Measurements from ENCODE around the gene GALM. TPM values are rescaled to one million over a fixed set of nuclear protein-coding genes. Genes with fewer than 3 reads are reported as not detected.
"Not testable (repeated sequence)": the region's sequence is repeated elsewhere in the genome, so short reads cannot be mapped to it uniquely, and the experiment has no call there.

Gene GALM
- total and polyA plus RNA-seq, 4 experiments from 2014 or later = 35.5 to 60.4 (median 43.5) TPM

- peaks cover 0 to 4% (median 0%) of the 10 kb centered on the region in 8 donors for H3K9me3 Mint-ChIP-seq
- intact Hi-C loops (cut with micrococcal nuclease) = no loop called here
- H3K36me3 Mint-ChIP-seq = peaks cover 30 to 53% of the 10 kb centered on the region in 2 donors
- H3K4me3 Mint-ChIP-seq = no peak overlapping the region
- DNase-seq = no peak
- Histone ChIP-seq H3K9me3 (ENCODE audit: control insufficient read depth in 1 of 2, low read length in 2 of 2) (no peaks in the 10 kb centered on the region), H3K27ac (ENCODE audit: low read depth, low read length) (no peak overlapping the region), H3K27me3 (ENCODE audit: insufficient read depth, low read length) (no peaks in the 10 kb centered on the region), H3K36me3 (ENCODE audit: insufficient read depth, low read length) (peaks cover 5% of the 10 kb centered on the region), H3K4me1 (ENCODE audit: insufficient read depth, low read length) (peaks cover 75% of the 10 kb centered on the region), H3K4me3 (ENCODE audit: low read length in 2 of 2) (no peak overlapping the region)
- H3K27me3 Mint-ChIP-seq = no peaks in the 10 kb centered on the region
- ChIA-PET POLR2A (ENCODE audit: partially characterized antibody) (interaction anchor here (2.0 kb wide), 1 partner anchor 10 kb away, joined by 8 read pairs; no protein-coding TSS in a partner anchor), CTCF (ENCODE audit: partially characterized antibody) (interaction anchor here (1.1 to 1.8 kb wide), 3 partner anchors 12 to 45 kb away, joined by 3 to 10 read pairs (median 4); no protein-coding TSS in a partner anchor)
- peaks cover 56 to 87% (median 72%) of the 10 kb centered on the region in 4 donors for H3K4me1 Mint-ChIP-seq
- peak overlapping the region in 6 of 7 donors; percentile 29 to 96 (median 74) for H3K27ac Mint-ChIP-seq
These were observed 46.5 kb downstream of the GALM start for GRCh38 chr2:38712413-38712812.

- Histone ChIP-seq H3K36me3 (ENCODE audit: insufficient read depth, low read length) (peaks cover 5% of the 10 kb centered on the region), H3K9me3 (ENCODE audit: control insufficient read depth in 1 of 2, low read length in 2 of 2) (no peaks in the 10 kb centered on the region), H3K27ac (ENCODE audit: low read depth, low read length) (no peak overlapping the region), H3K4me1 (ENCODE audit: insufficient read depth, low read length) (peaks cover 72% of the 10 kb centered on the region), H3K4me3 (ENCODE audit: low read length in 2 of 2) (no peak overlapping the region), H3K27me3 (ENCODE audit: insufficient read depth, low read length) (no peaks in the 10 kb centered on the region)
- H3K9me3 Mint-ChIP-seq = peaks cover 0 to 4% (median 0%) of the 10 kb centered on the region in 8 donors
- H3K27me3 Mint-ChIP-seq = no peaks in the 10 kb centered on the region
- intact Hi-C loops (cut with micrococcal nuclease) = no loop called here
- peaks cover 30 to 52% of the 10 kb centered on the region in 2 donors for H3K36me3 Mint-ChIP-seq
- H3K27ac Mint-ChIP-seq = peak overlapping the region; percentile 50 to 96 (median 84)
- ChIA-PET POLR2A (ENCODE audit: partially characterized antibody) (interaction anchor here (0.8 to 2.0 kb wide), 5 partner anchors 10 to 151 kb away, joined by 3 to 8 read pairs (median 4); partner anchors contain the start of gene SRSF7), CTCF (ENCODE audit: partially characterized antibody) (interaction anchor here (1.1 to 1.8 kb wide), 6 partner anchors 9 to 131 kb away, joined by 3 to 10 read pairs (median 4); no protein-coding TSS in a partner anchor)
- H3K4me1 Mint-ChIP-seq = peaks cover 54 to 84% (median 69%) of the 10 kb centered on the region in 4 donors
- no peak for DNase-seq
- peak overlapping the region in 4 of 8 donors; percentile 7 to 43 (median 12) for H3K4me3 Mint-ChIP-seq
These were observed 47.0 kb downstream of the GALM start for GRCh38 chr2:38712871-38713270.

GRCh38 chr2:38713338-38713737 is 47.4 kb downstream of the GALM start:
- DNase-seq = no peak
- H3K9me3 ChIP-seq (ENCODE audit: control insufficient read depth in 1 of 2, low read length in 2 of 2) = no peaks in the 10 kb centered on the region
- CTCF ChIA-PET (ENCODE audit: partially characterized antibody) = interaction anchor here (0.6 to 1.8 kb wide), 7 partner anchors 9 to 187 kb away, joined by 4 to 10 read pairs (median 4); no protein-coding TSS in a partner anchor
- no peaks in the 10 kb centered on the region for H3K27me3 ChIP-seq (ENCODE audit: insufficient read depth, low read length)
- H3K36me3 Mint-ChIP-seq = peaks cover 30 to 52% of the 10 kb centered on the region in 2 donors
- peaks cover 53 to 82% (median 67%) of the 10 kb centered on the region in 4 donors for H3K4me1 Mint-ChIP-seq
- peaks cover 0 to 4% (median 0%) of the 10 kb centered on the region in 8 donors for H3K9me3 Mint-ChIP-seq
- intact Hi-C loops (cut with micrococcal nuclease) = no loop called here
- peaks cover 70% of the 10 kb centered on the region for H3K4me1 ChIP-seq (ENCODE audit: insufficient read depth, low read length)
- H3K36me3 ChIP-seq (ENCODE audit: insufficient read depth, low read length) = peaks cover 5% of the 10 kb centered on the region
- POLR2A ChIA-PET (ENCODE audit: partially characterized antibody) = interaction anchor here (0.7 to 2.0 kb wide), 7 partner anchors 9 to 151 kb away, joined by 3 to 8 read pairs (median 4); partner anchors contain the start of gene SRSF7
- H3K27ac Mint-ChIP-seq = peak overlapping the region; percentile 63 to 96 (median 82)
- no peak overlapping the region for H3K4me3 ChIP-seq (ENCODE audit: low read length in 2 of 2)
- H3K27ac ChIP-seq (ENCODE audit: low read depth, low read length) = no peak overlapping the region
- peak overlapping the region in 4 of 8 donors; percentile 7 to 43 (median 12) for H3K4me3 Mint-ChIP-seq
- H3K27me3 Mint-ChIP-seq = no peaks in the 10 kb centered on the region

- H3K4me3 ChIP-seq (ENCODE audit: low read length in 2 of 2); DNase-seq; H3K27ac ChIP-seq (ENCODE audit: low read depth, low read length); H3K36me3 ChIP-seq (ENCODE audit: insufficient read depth, low read length); POLR2A ChIA-PET (ENCODE audit: partially characterized antibody); H3K27me3 ChIP-seq (ENCODE audit: insufficient read depth, low read length); intact Hi-C loops (cut with micrococcal nuclease); H3K9me3 ChIP-seq (ENCODE audit: control insufficient read depth in 1 of 2, low read length in 2 of 2); H3K9me3 Mint-ChIP-seq; H3K27me3 Mint-ChIP-seq: not testable (repeated sequence)
- peaks cover 54% of the 10 kb centered on the region for H3K4me1 ChIP-seq (ENCODE audit: insufficient read depth, low read length)
- peaks cover 34 to 46% of the 10 kb centered on the region in 2 donors for H3K36me3 Mint-ChIP-seq
- H3K27ac Mint-ChIP-seq = peak overlapping the region in 6 of 7 donors; percentile 25 to 96 (median 70)
- H3K4me3 Mint-ChIP-seq = peak overlapping the region in 1 of 8 donors; percentile 17
- H3K4me1 Mint-ChIP-seq = peaks cover 40 to 70% (median 53%) of the 10 kb centered on the region in 4 donors
- CTCF ChIA-PET (ENCODE audit: partially characterized antibody) = interaction anchor here (1.8 kb wide), 1 partner anchor 9 kb away, joined by 4 read pairs; no protein-coding TSS in a partner anchor
These were observed 49.0 kb downstream of the GALM start for GRCh38 chr2:38714941-38715340.

- POLR2A ChIA-PET (ENCODE audit: partially characterized antibody) = interaction anchor here (1.3 kb wide), 1 partner anchor 18 kb away, joined by 3 read pairs; no protein-coding TSS in a partner anchor
- peaks cover 41 to 67% (median 53%) of the 10 kb centered on the region in 4 donors for H3K4me1 Mint-ChIP-seq
- no peaks in the 10 kb centered on the region for H3K9me3 ChIP-seq (ENCODE audit: control insufficient read depth in 1 of 2, low read length in 2 of 2)
- peaks cover 52% of the 10 kb centered on the region for H3K4me1 ChIP-seq (ENCODE audit: insufficient read depth, low read length)
- CTCF ChIA-PET (ENCODE audit: partially characterized antibody) = interaction anchor here (1.0 to 2.4 kb wide), 7 partner anchors 8 to 134 kb away, joined by 3 to 9 read pairs (median 4); no protein-coding TSS in a partner anchor
- peaks cover 5% of the 10 kb centered on the region for H3K36me3 ChIP-seq (ENCODE audit: insufficient read depth, low read length)
- no peaks in the 10 kb centered on the region for H3K27me3 Mint-ChIP-seq
- H3K27ac ChIP-seq (ENCODE audit: low read depth, low read length) = no peak overlapping the region
- H3K4me3 Mint-ChIP-seq = peak overlapping the region in 2 of 8 donors; percentile 7 to 20
- H3K9me3 Mint-ChIP-seq = peaks cover 0 to 6% (median 0%) of the 10 kb centered on the region in 8 donors
- H3K36me3 Mint-ChIP-seq = peaks cover 45 to 55% of the 10 kb centered on the region in 2 donors
- no peak for DNase-seq
- no peaks in the 10 kb centered on the region for H3K27me3 ChIP-seq (ENCODE audit: insufficient read depth, low read length)
- H3K27ac Mint-ChIP-seq = peak overlapping the region in 6 of 7 donors; percentile 13 to 64 (median 40)
- intact Hi-C loops (cut with micrococcal nuclease) = no loop called here
- no peak overlapping the region for H3K4me3 ChIP-seq (ENCODE audit: low read length in 2 of 2)
These were observed 50.3 kb downstream of the GALM start for GRCh38 chr2:38716185-38716584.

GRCh38 chr2:38718601-38719000 is 52.7 kb downstream of the GALM start:
- Mint-ChIP-seq H3K4me3 (no peak overlapping the region), H3K27ac (peak overlapping the region in 1 of 7 donors; percentile 36), H3K36me3 (peaks cover 33 to 49% of the 10 kb centered on the region in 2 donors), H3K27me3 (no peaks in the 10 kb centered on the region), H3K4me1 (peaks cover 46 to 67% (median 58%) of the 10 kb centered on the region in 4 donors), H3K9me3 (peaks cover 0 to 4% (median 0%) of the 10 kb centered on the region in 8 donors)
- Histone ChIP-seq H3K27me3 (ENCODE audit: insufficient read depth, low read length) (no peaks in the 10 kb centered on the region), H3K9me3 (ENCODE audit: control insufficient read depth in 1 of 2, low read length in 2 of 2) (no peaks in the 10 kb centered on the region), H3K27ac (ENCODE audit: low read depth, low read length) (no peak overlapping the region), H3K4me1 (ENCODE audit: insufficient read depth, low read length) (peaks cover 55% of the 10 kb centered on the region), H3K36me3 (ENCODE audit: insufficient read depth, low read length) (no peaks in the 10 kb centered on the region), H3K4me3 (ENCODE audit: low read length in 2 of 2) (no peak overlapping the region)
- intact Hi-C loops (cut with micrococcal nuclease) = no loop called here
- CTCF ChIA-PET (ENCODE audit: partially characterized antibody) = interaction anchor here (1.4 to 2.1 kb wide), 3 partner anchors 10 to 137 kb away, joined by 4 to 7 read pairs (median 6); no protein-coding TSS in a partner anchor
- POLR2A ChIA-PET (ENCODE audit: partially characterized antibody) = interaction anchor here (0.7 to 3.0 kb wide), 4 partner anchors 35 to 160 kb away, joined by 3 to 12 read pairs (median 8); partner anchors contain the start of gene HNRNPLL
- DNase-seq = no peak

GRCh38 chr2:38719706-38720105 is 53.8 kb downstream of the GALM start:
- CTCF ChIA-PET (ENCODE audit: partially characterized antibody) = interaction anchor here (1.5 kb wide), 1 partner anchor 38 kb away, joined by 4 read pairs; no protein-coding TSS in a partner anchor
- H3K27me3 Mint-ChIP-seq = no peaks in the 10 kb centered on the region
- no peaks in the 10 kb centered on the region for H3K9me3 ChIP-seq (ENCODE audit: control insufficient read depth in 1 of 2, low read length in 2 of 2)
- H3K4me1 ChIP-seq (ENCODE audit: insufficient read depth, low read length) = peaks cover 56% of the 10 kb centered on the region
- POLR2A ChIA-PET (ENCODE audit: partially characterized antibody) = interaction anchor here (2.3 to 3.0 kb wide), 2 partner anchors 53 to 118 kb away, joined by 10 to 12 read pairs; partner anchors contain the start of gene HNRNPLL
- peaks cover 44 to 68% (median 58%) of the 10 kb centered on the region in 4 donors for H3K4me1 Mint-ChIP-seq
- H3K27me3 ChIP-seq (ENCODE audit: insufficient read depth, low read length) = no peaks in the 10 kb centered on the region
- H3K36me3 Mint-ChIP-seq = peaks cover 30 to 48% of the 10 kb centered on the region in 2 donors
- H3K27ac Mint-ChIP-seq = peak overlapping the region in 1 of 7 donors; percentile 66
- no peak for DNase-seq
- no peak overlapping the region for H3K4me3 Mint-ChIP-seq
- intact Hi-C loops (cut with micrococcal nuclease) = no loop called here
- H3K4me3 ChIP-seq (ENCODE audit: low read length in 2 of 2) = no peak overlapping the region
- H3K9me3 Mint-ChIP-seq = peaks cover 0 to 4% (median 0%) of the 10 kb centered on the region in 8 donors
- no peak overlapping the region for H3K27ac ChIP-seq (ENCODE audit: low read depth, low read length)
- H3K36me3 ChIP-seq (ENCODE audit: insufficient read depth, low read length) = no peaks in the 10 kb centered on the region
